H9 (cell line): ENCODE results near the gene ADAMTSL3. TPM values are rescaled to one million over a fixed set of nuclear protein-coding genes. Genes with fewer than 3 reads are reported as not detected.

ENCODE experiments used
- DNase-seq: peaks from one replicate; pipeline ENCODE4 v3.0.0-alpha.2; 2017
- H2AFZ ChIP-seq: one replicate; pipeline ENCODE4 v1.6.1; 2013; ENCODE audit warnings: mild to moderate bottlenecking, low read length, control low read depth, moderate library complexity
- H2AK5ac ChIP-seq: 2 replicates; pipeline ENCODE4 v1.6.1; 2013; ENCODE audit warnings: low read length, control low read depth, mixed read lengths; ENCODE audit not compliant: insufficient read length
- H2BK120ac ChIP-seq: one replicate; pipeline ENCODE4 v1.6.1; 2013; ENCODE audit warnings: low read depth, mild to moderate bottlenecking, low read length, control low read depth, inconsistent platforms; ENCODE audit not compliant: poor library complexity, severe bottlenecking
- H2BK12ac ChIP-seq: 2 replicates; pipeline ENCODE4 v1.6.1; 2013; ENCODE audit warnings: low read length, control low read depth, mixed read lengths, low read depth; ENCODE audit not compliant: insufficient read length
- H2BK15ac ChIP-seq: 2 replicates; pipeline ENCODE4 v1.6.1; 2013; ENCODE audit warnings: low read depth, low read length, control low read depth
- H2BK20ac ChIP-seq: one replicate; pipeline ENCODE4 v1.6.1; 2013; ENCODE audit warnings: low read depth, mild to moderate bottlenecking, low read length, control low read depth, inconsistent platforms; ENCODE audit not compliant: poor library complexity, severe bottlenecking
- H2BK5ac ChIP-seq: 2 replicates; pipeline ENCODE4 v1.6.1; 2013; ENCODE audit warnings: low read length, control low read depth, mixed read lengths; ENCODE audit not compliant: insufficient read length
- H3K14ac ChIP-seq: 2 replicates; pipeline ENCODE4 v1.6.1; 2013; ENCODE audit warnings: low read length, control low read depth; ENCODE audit not compliant: insufficient read depth
- H3K18ac ChIP-seq: 2 replicates; pipeline ENCODE4 v1.6.1; 2013; ENCODE audit warnings: low read depth, mild to moderate bottlenecking, mixed read lengths, low read length, control low read depth; ENCODE audit not compliant: insufficient read length
- H3K23ac ChIP-seq: 2 replicates; pipeline ENCODE4 v1.6.1; 2013; ENCODE audit warnings: low read length, control low read depth, mixed read lengths, low read depth; ENCODE audit not compliant: insufficient read length
- H3K23me2 ChIP-seq: 2 replicates; pipeline ENCODE4 v1.6.1; 2013; ENCODE audit warnings: low read depth, mild to moderate bottlenecking, mixed read lengths, low read length, control low read depth; ENCODE audit not compliant: insufficient read length, poor library complexity, severe bottlenecking
- H3K27ac ChIP-seq: 2 replicates; pipeline ENCODE4 v1.5.1; 2013; ENCODE audit warnings: low read length, control low read depth, mixed read lengths, low read depth; ENCODE audit not compliant: insufficient read length
- H3K27me3 ChIP-seq: 2 replicates; pipeline ENCODE4 v1.6.1; 2013; ENCODE audit warnings: low read length, control low read depth, inconsistent platforms; ENCODE audit not compliant: insufficient read depth
- H3K4ac ChIP-seq: 2 replicates; pipeline ENCODE4 v1.6.1; 2013; ENCODE audit warnings: low read depth, mild to moderate bottlenecking, control low read depth, inconsistent platforms, low read length, moderate library complexity
- H3K4me1 ChIP-seq: 2 replicates; pipeline ENCODE4 v1.6.1; 2013; ENCODE audit warnings: low read length, control low read depth, inconsistent platforms; ENCODE audit not compliant: insufficient read depth
- H3K4me2 ChIP-seq: 2 replicates; pipeline ENCODE4 v1.6.1; 2013; ENCODE audit warnings: low read length, control low read depth, mixed read lengths; ENCODE audit not compliant: insufficient read length, insufficient read depth
- H3K56ac ChIP-seq: 2 replicates; pipeline ENCODE4 v1.6.1; 2013; ENCODE audit warnings: low read depth, mild to moderate bottlenecking, mixed read lengths, low read length, control low read depth; ENCODE audit not compliant: insufficient read length
- H3K79me1 ChIP-seq: 2 replicates; pipeline ENCODE4 v1.6.1; 2013; ENCODE audit warnings: low read depth, mild to moderate bottlenecking, moderate library complexity, low read length, control low read depth, inconsistent platforms; ENCODE audit not compliant: insufficient read depth, poor library complexity, severe bottlenecking
- H3K79me2 ChIP-seq: 2 replicates; pipeline ENCODE4 v1.6.1; 2013; ENCODE audit warnings: low read length, control low read depth, inconsistent platforms; ENCODE audit not compliant: insufficient read depth
- H3K9ac ChIP-seq: 2 replicates; pipeline ENCODE4 v1.6.1; 2013; ENCODE audit warnings: low read length, control low read depth, mixed read lengths; ENCODE audit not compliant: insufficient read length; ENCODE audit errors: extremely low read depth
- H3K9me3 ChIP-seq: one replicate; pipeline ENCODE4 v1.6.1; 2013; ENCODE audit warnings: low read depth, low read length, inconsistent platforms; ENCODE audit not compliant: control insufficient read depth
- H3T11ph ChIP-seq: one replicate; pipeline ENCODE4 v1.6.1; 2013; ENCODE audit warnings: mild to moderate bottlenecking, low read length, control low read depth, inconsistent platforms
- H4K20me1 ChIP-seq: one replicate; pipeline ENCODE4 v1.6.1; 2013; ENCODE audit not compliant: control insufficient read depth, insufficient read length, insufficient read depth
- H4K5ac ChIP-seq: 2 replicates; pipeline ENCODE4 v1.6.1; 2013; ENCODE audit warnings: low read depth, mild to moderate bottlenecking, mixed read lengths, low read length, control low read depth; ENCODE audit not compliant: insufficient read length
- H4K8ac ChIP-seq: replicated peaks from 2 replicates; pipeline ENCODE4 v1.6.1; 2013; ENCODE audit warnings: low read length, control low read depth, mixed read lengths, low read depth; ENCODE audit not compliant: insufficient read length
- H4K91ac ChIP-seq: 2 replicates; pipeline ENCODE4 v1.6.1; 2013; ENCODE audit warnings: low read depth, mild to moderate bottlenecking, moderate library complexity, mixed read lengths, low read length, control low read depth; ENCODE audit not compliant: insufficient read length
- H3K27ac Mint-ChIP-seq, 3 experiments: 2 replicates in 2 of 3; 3 replicates in 1 of 3; pipeline ENCODE4 v1.8.0; 2020 to 2021; ENCODE audit warnings: mixed read lengths in 3 of 3, mild to moderate bottlenecking in 1 of 3, moderate library complexity in 1 of 3
- H3K27me3 Mint-ChIP-seq: 2 replicates; pipeline ENCODE4 v1.8.0; 2021; ENCODE audit warnings: low read depth, mild to moderate bottlenecking, moderate library complexity, mixed read lengths
- H3K36me3 Mint-ChIP-seq, 3 experiments: 2 replicates in 2 of 3; 3 replicates in 1 of 3; pipeline ENCODE4 v1.8.0; 2020 to 2021; ENCODE audit warnings: low read depth in 3 of 3, mixed read lengths in 3 of 3; ENCODE audit not compliant: insufficient read depth in 1 of 3
- H3K4me1 Mint-ChIP-seq, 2 experiments: 2 replicates each; pipeline ENCODE4 v1.8.0; 2020; ENCODE audit warnings: mixed read lengths in 2 of 2
- H3K4me3 Mint-ChIP-seq, 2 experiments: 2 replicates in 1 of 2; 3 replicates in 1 of 2; pipeline ENCODE4 v1.8.0; 2020 to 2021; ENCODE audit warnings: mild to moderate bottlenecking in 2 of 2, mixed read lengths in 2 of 2, moderate library complexity in 1 of 2
- H3K9me3 Mint-ChIP-seq, 2 experiments: 2 replicates in 1 of 2; 3 replicates in 1 of 2; pipeline ENCODE4 v1.8.0; 2020; ENCODE audit warnings: mild to moderate bottlenecking in 2 of 2, mixed read lengths in 2 of 2, moderate library complexity in 1 of 2
- CTCF ChIP-seq: fragments of 200-600 bp; sonication (generic); conservative IDR thresholded peaks from 3 replicates; pipeline ENCODE4 v1.8.0; 2021; ENCODE audit warnings: antibody characterized with exemption, mild to moderate bottlenecking
- WGBS: extraction: QIAGEN DNeasy Blood & Tissue Kit; methylation state at CpG from one replicate; pipeline ENCODE4 v1.1.7; 2013; ENCODE audit warnings: missing lambda C conversion rate, low lambda C conversion rate, mixed read lengths; ENCODE audit not compliant: insufficient read length; ENCODE audit errors: extremely low coverage; 5-methylcytosine and 5-hydroxymethylcytosine counted together
- total RNA-seq: library from RNA; stranded (reverse); gene quantifications from 2 replicates; pipeline ENCODE4 v1.2.1, GENCODE V29; 2021

The ADAMTSL3 gene
- total RNA-seq, 1 experiment from 2014 or later = 0.39 TPM

- Histone ChIP-seq H3K79me2 (no peaks in the 10 kb centered on the region), H3K27ac (no peak overlapping the region), H4K8ac (no peak overlapping the region), H2BK20ac (no peak overlapping the region), H3K4me2 (no peak overlapping the region), H2BK15ac (no peak overlapping the region), H2BK5ac (no peak overlapping the region), H3T11ph (no peak overlapping the region), H3K23me2 (no peaks in the 10 kb centered on the region), H2BK12ac (no peak overlapping the region), H2BK120ac (no peak overlapping the region), H3K14ac (no peak overlapping the region), H2AFZ (no peak overlapping the region), H2AK5ac (no peak overlapping the region), H3K4me1 (no peaks in the 10 kb centered on the region), H4K20me1 (no peaks in the 10 kb centered on the region), H3K18ac (no peak overlapping the region), H3K9me3 (no peaks in the 10 kb centered on the region), H3K9ac (no peak overlapping the region), H3K56ac (no peak overlapping the region), H3K27me3 (no peaks in the 10 kb centered on the region), H3K79me1 (no peaks in the 10 kb centered on the region), H3K4ac (no peak overlapping the region), H4K5ac (no peak overlapping the region), H3K23ac (no peak overlapping the region), H4K91ac (no peak overlapping the region)
- no peak overlapping the region for H3K27ac Mint-ChIP-seq
- H3K4me1 Mint-ChIP-seq = no peaks in the 10 kb centered on the region
- TF ChIP-seq CTCF = no peak
- DNase-seq = no peak
- no peak overlapping the region for H3K4me3 Mint-ChIP-seq
- no peaks in the 10 kb centered on the region; the same call in 1 of the 2 replicates for H3K27me3 Mint-ChIP-seq
- no peaks in the 10 kb centered on the region for H3K36me3 Mint-ChIP-seq
- no peaks in the 10 kb centered on the region; a peak in 1 of 5 replicates for H3K9me3 Mint-ChIP-seq
- no CpG with 5 or more reads among the region's 4 CpGs for WGBS
These were observed 215.4 kb downstream of the ADAMTSL3 start for GRCh38 chr15:83869341-83869740.
